ENCODE results near the gene FAM117A. TPM values are rescaled to one million over a fixed set of nuclear protein-coding genes. Genes with fewer than 3 reads are reported as not detected.

Gene FAM117A
- total RNA-seq, 1 donor from 2014 or later, result 4.7 TPM

- DNase-seq (ENCODE audit: low read depth), result no peak
- TF ChIP-seq, protein P1, sequence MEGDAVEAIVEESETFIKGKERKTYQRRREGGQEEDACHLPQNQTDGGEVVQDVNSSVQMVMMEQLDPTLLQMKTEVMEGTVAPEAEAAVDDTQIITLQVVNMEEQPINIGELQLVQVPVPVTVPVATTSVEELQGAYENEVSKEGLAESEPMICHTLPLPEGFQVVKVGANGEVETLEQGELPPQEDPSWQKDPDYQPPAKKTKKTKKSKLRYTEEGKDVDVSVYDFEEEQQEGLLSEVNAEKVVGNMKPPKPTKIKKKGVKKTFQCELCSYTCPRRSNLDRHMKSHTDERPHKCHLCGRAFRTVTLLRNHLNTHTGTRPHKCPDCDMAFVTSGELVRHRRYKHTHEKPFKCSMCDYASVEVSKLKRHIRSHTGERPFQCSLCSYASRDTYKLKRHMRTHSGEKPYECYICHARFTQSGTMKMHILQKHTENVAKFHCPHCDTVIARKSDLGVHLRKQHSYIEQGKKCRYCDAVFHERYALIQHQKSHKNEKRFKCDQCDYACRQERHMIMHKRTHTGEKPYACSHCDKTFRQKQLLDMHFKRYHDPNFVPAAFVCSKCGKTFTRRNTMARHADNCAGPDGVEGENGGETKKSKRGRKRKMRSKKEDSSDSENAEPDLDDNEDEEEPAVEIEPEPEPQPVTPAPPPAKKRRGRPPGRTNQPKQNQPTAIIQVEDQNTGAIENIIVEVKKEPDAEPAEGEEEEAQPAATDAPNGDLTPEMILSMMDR (conservative IDR thresholded peaks at IDR 0.05; ENCODE audit: low read depth, low read length), result no peak
- H3K4me3 ChIP-seq (ENCODE audit: low read depth, low read length), result no peak overlapping the region
These were observed 41.9 kb downstream of the FAM117A start for GRCh38 chr17:49722066-49722465.

GRCh38 chr17:49717371-49717861, 46.5 kb downstream of the FAM117A start:
- TF ChIP-seq, protein P1 (conservative IDR thresholded peaks at IDR 0.05; ENCODE audit: low read depth, low read length), result no peak
- DNase-seq (ENCODE audit: low read depth), result no peak

GRCh38 chr17:49716668-49717364, 47.1 kb downstream of the FAM117A start:
- DNase-seq (ENCODE audit: low read depth), result no peak
- TF ChIP-seq, protein P1 (conservative IDR thresholded peaks at IDR 0.05; ENCODE audit: low read depth, low read length), result no peak
- no peak overlapping the region for H3K4me3 ChIP-seq (ENCODE audit: low read depth, low read length)

More at GRCh38 chr17:49717371-49717861, 46.5 kb downstream of the FAM117A start:
- H3K4me3 ChIP-seq (ENCODE audit: low read depth, low read length), result no peak overlapping the region

- no peak overlapping the region for H3K4me3 ChIP-seq (ENCODE audit: low read depth, low read length)
- TF ChIP-seq, protein P1 (conservative IDR thresholded peaks at IDR 0.05; ENCODE audit: low read depth, low read length), result no peak
- no peak for DNase-seq (ENCODE audit: low read depth)
These were observed 48.1 kb downstream of the FAM117A start for GRCh38 chr17:49715717-49716279.

DNA sequence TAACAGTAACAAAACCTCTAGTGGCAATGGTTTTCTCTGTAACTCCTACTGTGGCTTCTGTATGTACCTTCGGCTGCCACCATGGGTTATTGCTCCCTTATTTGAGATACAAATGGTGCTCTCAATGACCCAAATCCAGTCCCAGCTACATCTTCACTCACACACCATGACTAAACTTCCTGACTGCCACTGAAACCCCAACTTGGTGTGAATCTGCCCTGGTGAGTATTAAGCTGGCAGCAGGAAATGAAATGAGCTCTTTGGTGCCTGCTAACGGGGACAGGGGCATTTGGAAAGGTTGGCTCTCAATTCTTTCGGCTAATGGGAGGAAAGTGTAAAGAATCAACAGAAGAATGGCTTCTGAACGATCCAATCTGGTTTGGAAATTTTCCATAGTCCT, 48.7 kb downstream of the FAM117A start:
- TF ChIP-seq, protein P1 (conservative IDR thresholded peaks at IDR 0.05; ENCODE audit: low read depth, low read length), result no peak
- H3K4me3 ChIP-seq (ENCODE audit: low read depth, low read length), result no peak overlapping the region

DNA sequence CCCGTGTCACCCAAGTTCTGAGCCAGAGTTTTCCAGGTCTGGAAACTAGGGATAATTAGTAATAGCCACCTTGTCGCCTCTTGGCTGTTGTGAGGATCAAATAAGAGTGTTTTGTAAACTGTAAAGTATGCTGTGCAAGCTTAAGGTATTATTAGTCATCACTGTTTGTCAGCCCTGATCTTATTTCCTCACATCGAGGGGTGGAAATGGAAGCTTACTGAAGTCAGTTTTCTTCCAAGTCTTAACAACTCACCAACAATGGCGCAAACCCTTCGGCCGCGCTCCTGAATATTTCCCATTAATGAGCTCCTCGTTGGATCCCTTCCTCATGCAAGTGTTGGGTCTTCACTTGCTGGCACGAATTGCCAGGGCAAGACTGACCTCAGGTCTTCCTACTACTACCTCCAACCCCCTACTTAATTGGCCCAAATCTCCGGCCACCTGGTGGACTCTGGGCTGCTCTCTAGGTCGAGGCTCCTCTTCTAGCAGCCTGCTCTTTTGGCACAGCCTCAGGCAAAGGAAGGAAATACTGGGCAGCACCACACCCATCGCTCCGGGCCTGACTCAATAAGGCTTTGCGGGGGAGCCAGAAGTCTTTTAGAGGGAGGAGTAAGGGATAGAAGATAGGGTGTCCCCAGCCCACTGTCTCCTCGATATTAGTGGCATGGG, 55.3 kb downstream of the FAM117A start:
- no peak for DNase-seq (ENCODE audit: low read depth)
- peak overlapping the region; percentile 87 for H3K4me3 ChIP-seq (ENCODE audit: low read depth, low read length)
- TF ChIP-seq, protein P1 (conservative IDR thresholded peaks at IDR 0.05; ENCODE audit: low read depth, low read length), result no peak

More for the DNA sequence above, 48.7 kb downstream of the FAM117A start:
- DNase-seq (ENCODE audit: low read depth), result no peak

Measured in epithelial cell of proximal tubule (primary cell).